Glomerular visceral epithelial cell (primary cell): Measurements from ENCODE around the gene MEF2C.
"Not testable (repeated sequence)": the region's sequence is repeated elsewhere in the genome, so short reads cannot be mapped to it uniquely, and the experiment has no call there.

Experiments used
- DNase-seq: peaks from one replicate; pipeline ENCODE4 v3.0.0-alpha.2; 2016; ENCODE audit errors: extremely low spot score

The MEF2C gene

DNA sequence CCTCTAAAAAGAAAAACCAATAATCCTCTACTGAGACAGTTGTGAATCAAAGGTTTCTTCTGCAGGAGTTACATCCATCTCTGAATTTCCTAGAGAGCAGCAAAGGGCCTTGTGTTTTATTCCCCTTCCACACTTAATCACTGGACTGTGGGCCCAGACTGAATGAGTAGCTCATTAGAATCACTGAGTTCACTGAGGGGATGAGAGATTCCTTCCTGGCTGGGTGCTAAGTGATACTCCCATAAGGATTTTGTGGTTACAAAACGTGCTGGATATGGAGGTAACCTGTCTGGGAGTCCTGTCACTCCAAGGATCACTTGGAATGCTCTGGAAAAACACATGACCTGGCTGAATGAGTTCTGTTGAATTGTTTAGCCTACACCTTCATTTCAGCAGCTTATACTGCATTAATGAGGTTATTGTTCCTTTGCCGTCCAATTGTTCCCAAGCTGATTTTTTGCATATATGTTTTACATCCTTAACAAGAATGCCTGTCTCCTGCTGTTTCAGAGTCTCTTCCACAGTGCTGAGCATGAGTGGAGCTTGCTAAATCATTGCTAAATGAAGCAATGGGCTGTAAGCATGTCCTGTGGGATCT is 82.9 kb downstream of the MEF2C start:
- DNase-seq = peak; percentile 67

DNA sequence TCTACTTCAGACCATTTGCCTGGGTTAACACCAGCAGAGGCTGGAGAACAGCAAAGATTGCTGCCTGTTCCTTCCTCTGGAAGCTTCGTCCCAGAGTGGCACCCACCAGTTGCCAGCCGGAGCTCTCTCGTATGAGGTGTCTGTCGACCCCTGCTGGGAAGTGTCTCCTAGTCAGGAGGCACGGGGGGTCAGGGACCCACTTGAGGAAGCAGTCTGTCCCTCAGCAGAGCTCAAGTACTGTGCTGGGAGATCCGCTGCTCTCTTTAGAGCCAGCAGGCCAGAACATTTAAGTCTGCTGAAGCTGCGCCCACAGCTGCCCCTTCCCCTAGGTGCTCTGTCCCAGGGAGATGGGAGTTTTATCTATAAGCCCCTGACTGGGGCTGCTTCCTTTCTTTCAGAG is 84.1 kb downstream of the MEF2C start:
- DNase-seq = not testable (repeated sequence)

DNA sequence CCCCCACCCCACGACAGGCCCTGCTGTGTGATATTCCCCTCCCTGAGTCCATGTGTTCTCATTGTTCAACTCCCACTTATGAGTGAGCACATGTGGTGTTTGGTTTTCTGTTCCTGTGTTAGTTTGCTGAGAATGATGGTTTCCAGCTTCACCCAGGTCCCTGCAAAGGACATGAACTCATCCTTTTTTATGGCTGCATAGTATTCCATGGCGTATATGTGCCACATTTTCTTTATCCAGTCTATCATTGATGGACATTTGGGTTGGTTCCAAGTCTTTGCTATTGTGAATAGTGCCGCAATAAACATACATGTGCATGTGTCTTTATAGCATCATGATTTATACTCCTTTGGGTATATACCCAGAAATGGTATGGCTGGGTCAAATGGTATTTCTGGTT is 89.2 kb downstream of the MEF2C start:
- DNase-seq = not testable (repeated sequence)

DNA sequence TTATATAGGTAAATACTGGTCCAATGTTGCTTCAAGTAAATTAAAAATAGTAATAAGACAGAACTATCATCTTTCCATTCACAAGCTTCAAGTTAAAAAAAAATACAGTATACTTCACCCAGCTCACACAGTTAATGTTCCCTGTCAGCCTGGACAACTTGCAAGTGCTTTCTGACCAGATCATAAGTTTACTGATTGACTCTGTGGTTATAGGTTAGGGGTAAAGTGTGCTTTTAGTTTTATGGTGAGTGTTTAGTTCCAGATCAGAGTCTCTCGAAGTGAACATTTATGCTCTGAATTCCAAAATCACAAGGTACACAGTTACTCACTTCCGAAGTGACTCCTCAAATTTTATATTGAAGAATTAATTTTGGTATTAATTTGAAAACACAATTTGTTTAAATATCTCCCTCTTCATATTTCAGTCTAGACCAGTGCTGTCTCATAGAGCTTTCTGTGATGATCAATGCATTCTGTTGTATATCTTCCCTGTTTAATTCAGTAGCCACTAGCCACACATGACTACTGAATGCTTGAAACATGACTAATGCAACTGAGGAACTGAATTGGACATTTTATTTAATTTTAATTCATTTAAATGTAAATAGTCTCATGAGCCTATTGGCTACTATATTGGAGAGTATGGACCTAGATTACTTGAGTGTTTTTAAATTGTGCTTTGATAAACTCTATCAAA is 90.7 kb downstream of the MEF2C start:
- DNase-seq = peak; percentile 57

DNA sequence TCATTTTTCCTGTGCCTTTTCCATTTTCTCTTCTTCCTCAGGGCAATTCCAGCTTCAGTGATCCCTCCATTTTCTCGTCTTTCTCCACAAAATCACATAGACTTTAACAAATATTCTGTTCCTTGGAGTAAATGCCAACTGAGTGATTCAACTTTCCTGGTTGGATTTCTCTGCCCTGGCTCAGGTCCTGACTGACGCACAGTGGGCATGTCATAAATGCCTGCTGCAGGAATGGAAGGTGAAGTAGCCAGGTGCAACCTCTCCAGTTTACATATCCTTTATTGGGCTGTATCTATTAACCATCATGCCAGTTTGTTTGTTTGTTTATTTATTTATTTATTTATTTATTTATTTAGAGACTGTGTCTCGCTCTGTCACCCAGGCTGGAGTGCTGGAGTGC is 95.1 kb downstream of the MEF2C start:
- DNase-seq = peak; percentile 55

DNA sequence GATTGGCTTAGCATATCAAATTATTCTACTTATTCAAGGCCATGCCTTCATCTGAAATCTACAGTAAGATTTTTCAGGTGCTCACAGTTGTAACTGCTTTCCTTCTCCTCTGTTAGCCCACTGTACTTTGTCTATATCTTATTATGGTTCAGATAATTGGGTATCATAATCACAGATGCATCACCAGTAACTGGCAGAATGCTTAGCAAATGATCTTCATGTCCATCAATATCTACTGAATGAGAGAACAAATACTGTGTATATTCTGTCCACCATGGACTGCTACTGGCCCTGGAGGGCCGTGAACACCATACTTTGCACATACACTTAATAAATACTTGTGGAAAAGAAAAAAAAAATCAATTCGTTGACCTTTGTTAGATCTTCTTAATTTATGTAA is 96.2 kb downstream of the MEF2C start:
- no peak for DNase-seq

DNA sequence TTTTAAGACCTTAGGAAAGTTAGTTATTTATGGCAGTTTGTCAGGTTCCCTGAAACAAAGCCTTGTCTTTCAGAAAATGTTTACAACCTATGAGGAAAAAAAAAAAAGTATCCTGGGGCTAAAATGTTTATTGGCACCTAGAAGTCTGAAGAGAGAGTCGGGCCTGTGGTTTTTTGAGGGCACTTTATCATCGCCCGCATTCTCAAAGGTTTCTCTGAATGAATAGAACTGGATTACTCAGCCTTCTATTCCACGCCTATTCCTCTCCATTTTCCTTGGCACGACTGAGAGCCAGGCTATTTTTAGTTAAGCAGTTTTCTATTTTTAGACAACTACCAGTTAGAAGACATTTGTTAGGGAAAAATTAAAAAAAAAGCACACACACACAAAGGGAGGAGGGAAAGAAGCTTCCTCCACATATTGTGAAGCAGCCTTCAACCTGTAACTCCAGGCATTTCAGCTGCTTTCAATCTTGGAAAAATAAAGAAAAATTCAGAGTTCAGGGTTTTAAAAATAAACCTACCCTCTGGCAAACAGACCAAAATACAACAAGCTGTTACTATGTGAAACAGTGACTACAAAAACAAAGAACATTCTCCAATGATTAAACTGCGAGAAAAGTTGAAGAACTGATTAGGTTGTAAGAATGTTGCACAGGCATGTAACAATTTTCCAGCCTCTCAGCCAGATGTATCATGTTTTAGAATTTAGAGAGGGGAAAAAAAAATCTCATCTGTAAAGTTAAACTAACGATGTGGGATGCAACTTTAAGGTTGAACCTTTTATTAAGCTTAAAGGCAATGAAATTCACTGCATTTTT is 97.0 kb downstream of the MEF2C start:
- peak; percentile 93 for DNase-seq

DNA sequence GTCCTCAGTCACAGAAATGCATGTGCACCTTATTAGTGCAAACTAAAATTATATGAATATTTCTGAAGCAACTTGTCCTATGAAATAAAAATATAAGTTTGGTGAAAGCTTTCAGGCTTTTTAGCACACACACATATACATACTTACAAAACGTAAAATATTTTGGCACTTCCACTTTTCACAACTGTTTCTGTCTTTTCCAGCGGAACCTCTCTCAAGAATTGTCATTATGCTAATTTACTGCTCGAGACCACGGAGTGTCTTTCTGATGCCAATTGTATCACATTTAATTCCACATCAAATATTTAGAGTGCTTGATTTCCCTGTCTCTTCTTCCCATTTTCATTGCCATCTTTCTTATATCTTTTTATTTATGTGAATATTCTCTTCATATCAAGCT is 100.4 kb downstream of the MEF2C start:
- DNase-seq = no peak

DNA sequence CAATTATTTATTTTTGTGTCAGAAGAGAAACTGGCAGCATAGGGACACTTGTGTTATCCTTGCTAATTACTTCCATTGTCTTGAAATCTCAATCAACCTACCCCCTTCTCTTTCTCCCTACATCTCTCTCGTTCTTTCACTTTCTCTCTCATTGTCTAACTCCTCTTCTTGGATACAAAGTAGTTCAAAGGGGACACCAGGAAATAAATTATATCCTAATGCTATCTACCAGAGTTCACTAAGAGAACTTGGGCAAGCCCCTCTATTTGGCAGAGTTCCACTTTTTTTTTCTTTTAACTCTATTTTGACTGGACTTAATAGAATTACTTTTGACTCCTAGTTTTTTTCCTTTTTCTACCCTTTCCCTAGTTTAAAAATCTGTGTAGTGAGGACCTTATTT is 102.2 kb downstream of the MEF2C start:
- no peak for DNase-seq

DNA sequence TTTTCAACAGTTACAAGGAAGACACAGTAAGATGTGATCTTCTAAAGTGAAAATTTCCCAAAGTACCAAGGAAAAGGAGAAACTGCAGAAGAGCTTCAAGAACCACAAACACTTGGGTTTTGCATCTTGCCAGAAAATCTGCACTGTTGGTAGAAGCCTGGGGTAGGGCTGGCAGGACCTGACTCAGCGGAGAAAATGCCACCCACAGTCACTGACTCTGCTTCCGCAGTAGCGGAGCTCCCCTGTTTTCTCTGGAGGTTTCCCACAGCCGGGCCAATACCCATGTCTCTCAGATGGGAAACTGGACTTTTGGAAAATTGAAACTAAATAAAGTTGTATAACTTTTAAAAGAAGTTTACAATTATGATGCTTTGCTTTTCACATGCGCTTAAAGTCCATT is 104.2 kb downstream of the MEF2C start:
- DNase-seq = no peak

DNA sequence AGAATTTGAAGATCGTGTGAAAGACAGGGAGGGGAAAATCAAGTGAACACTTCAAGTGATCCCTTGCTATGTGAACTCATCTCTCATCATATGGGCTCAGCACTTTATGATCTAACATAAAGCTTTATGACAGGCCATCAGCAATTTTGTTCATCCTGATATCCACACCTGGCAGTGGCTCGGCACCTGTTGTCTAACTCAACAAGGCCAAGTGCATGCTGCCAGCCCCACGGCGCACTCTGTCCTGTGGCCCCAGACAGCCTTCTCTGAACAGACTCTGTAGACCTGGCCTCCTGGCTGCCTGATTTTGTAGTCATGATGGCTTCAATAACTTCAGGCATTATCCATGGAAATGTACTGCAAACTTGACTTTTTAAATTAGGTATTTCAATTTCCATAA is 106.3 kb downstream of the MEF2C start:
- no peak for DNase-seq

DNA sequence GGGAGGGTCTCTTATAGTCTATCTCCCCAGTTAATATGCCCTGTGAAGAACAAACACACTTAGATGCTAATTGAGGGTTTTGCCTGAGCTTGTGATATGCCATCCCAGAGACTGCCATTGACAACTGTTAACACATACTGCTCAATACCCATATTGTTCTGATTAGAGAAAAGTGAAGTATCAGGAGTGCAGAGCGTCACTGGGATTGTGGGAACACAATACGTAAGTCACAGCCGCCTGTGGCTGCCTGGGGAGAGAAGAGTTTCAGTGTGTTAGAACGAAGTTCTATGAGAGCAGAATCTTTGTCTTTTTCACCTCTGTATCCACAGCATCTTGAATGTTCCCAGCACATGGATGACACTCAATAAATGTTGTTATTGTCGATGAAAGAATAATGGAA is 110.2 kb downstream of the MEF2C start:
- DNase-seq = no peak

DNA sequence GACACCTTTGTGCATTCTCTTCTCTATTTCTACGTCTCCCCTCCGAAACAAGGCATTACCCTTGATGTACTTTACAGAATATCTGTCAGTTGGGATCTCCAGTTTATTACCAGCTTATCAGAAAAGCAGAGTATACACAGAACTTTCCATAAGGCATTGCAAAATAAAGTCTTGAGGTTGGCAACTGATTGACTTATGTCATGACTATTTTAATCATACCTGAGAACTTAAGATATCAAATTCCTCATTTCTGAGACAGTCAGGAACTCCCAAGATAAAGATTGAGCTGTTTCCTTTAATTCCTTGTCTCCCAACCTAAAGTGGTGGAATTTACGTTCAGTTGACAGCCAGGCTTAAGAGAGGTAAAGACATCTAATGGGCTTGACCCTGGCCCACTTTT is 110.9 kb downstream of the MEF2C start:
- DNase-seq = no peak

DNA sequence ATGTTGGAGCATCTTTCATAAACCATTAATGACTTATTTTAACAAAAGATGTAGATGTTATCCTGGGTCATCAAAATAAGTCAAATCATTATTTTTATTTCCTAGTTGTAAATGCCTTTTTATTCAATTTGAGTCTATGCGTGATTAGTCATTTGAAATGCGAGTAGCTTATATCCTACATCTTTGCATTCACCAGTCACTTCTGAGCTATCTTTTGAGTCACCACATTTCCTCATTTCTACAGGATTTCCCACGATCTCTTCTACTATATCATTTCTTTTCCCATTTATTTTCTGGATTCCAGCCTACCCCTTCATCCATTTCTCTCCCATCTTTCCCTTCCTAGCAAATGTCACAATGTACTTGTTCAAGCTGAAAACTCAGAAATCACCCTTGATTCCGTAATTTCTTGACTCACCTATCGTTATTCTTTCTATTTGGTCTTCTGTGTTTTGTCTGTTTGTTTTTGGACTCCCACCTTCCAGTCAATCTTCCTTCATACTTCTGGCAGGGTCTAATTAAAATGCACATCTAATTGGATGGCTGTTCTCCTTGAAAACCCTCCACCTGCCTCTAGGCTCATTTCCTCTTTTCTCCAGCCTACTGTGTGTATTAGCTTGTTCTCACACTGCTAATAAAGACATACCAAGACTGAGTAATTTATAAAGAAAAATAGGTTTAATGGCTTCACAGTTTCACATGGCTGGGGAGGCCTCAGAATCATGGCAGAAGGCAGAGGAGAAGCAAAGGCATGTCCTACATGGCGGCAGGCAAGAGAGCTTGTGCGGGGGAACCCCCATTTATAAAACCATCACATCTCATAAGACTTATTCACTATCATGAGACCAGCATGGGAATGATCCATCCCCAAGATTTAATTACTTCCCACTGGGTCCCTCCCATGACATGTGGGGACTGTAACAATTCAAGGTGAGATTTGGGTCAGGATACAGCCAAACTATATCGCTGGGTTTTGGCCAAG is 112.4 kb downstream of the MEF2C start:
- DNase-seq = no peak

DNA sequence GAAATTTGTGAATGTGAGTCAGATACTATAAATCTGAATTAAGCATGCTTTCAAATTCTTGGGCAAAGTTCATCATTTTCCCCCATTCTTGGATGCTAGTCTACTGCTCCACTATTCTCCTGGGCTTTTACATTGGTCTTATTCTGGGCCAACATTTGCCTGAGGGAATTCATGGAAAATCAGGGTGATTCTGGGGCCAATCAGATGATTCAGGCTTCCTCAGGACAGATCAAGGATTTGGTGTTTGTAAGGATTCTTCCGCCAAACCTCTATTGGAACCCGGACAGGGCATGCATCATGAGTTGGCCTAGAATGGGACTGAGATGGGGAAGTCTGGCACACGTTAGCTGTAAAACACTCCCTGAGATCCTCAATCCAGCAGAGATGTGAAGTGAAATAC is 113.8 kb downstream of the MEF2C start:
- no peak for DNase-seq

DNA sequence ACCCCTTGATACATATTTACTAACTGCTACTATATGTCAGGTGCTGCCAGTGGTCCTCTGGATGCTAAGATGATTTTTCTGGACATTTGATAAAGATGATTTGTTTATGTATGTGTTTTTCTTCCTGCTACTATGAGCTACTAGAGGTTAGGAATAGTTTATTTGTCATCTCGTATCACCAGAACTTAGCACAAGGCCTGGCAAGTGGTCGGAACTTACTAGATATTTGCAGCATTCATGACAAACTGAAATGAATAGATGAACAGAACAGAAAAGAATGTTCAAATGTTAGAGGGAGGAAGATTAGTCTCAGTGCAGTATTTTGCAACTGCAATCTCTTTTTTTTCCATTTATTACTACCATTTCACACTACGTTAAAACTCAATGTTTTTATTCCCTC is 114.6 kb downstream of the MEF2C start:
- no peak for DNase-seq

DNA sequence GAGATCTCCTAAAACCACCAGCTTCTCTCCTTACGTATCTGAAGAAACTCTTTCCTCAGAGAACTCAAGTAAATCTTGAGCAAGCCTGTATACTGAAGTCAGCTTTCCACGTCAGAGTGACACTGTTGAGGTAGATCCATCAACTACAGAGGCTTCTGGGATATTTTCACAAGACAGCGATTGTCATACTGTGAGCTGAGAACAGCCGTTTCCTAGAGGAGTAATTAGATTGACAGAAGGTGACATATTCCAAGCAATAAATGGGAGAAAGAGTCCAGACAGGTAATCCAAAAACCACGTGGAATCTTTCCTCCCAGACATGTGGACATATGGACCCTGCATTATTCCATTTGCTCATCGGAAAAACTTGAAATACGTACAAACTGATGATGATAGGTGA is 117.2 kb downstream of the MEF2C start:
- DNase-seq = no peak

DNA sequence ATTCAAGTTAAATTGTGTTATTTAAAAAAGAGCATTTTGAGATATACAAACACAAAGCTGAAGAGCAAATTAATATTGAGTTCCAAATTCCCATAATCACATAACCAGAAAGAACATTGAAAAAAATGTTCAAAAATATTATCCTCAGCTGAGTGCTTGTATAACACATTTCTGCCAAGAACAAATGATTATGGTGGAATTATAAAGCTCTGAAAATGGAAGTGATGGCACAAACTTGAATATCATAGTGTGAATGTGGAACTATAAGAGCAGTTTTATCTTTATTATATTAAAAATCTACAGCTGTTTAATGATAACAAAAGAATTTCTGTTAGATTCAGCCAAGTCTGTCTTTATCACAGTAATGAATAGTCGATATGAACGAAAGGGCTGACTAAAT is 117.8 kb downstream of the MEF2C start:
- no peak for DNase-seq

DNA sequence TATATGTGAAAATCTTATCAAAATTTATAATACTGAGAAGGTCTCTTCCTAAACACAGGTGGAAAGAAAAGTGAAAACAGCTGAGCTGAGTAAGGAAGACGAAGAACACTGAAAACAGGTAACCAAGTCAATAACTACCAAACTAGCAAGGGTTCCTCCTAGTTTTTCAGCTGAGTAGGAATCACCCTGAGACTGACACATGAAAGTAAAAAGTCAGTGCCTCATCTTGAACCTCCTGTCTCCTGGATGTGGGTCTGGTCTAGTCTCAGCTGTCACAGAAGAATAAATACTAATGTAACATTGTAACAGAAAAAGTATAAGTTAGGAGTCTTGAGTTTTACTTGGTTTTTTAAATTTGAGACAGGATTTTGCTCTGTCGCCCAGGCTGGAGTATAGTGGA is 121.0 kb downstream of the MEF2C start:
- DNase-seq = no peak

DNA sequence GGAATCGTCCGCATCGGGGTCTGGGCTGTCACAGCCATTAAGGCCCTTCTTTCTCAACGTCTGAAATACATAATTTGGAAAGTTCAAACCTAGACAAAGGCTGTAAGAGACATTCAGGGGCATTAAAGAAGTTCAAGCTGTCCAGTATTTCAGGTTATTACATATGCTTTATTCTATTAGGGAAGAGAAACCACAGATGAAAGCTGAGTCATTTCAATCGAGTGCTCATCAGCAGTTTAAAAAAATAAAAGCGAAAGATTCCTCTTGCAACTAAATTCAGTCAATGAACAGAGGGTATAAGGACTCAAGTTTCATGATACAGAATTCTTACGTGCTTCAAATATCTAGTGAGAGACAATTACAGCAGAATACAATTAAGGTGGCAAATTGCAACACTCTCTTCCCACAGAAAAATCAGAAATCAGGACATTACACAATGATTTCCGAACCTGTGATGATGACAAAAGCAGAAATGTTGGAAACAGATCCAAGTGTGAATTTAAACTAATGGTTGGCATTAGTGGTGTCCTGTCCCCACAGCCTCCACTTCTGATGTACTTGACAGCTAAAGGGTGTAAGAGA is 121.6 kb downstream of the MEF2C start:
- DNase-seq = no peak

DNA sequence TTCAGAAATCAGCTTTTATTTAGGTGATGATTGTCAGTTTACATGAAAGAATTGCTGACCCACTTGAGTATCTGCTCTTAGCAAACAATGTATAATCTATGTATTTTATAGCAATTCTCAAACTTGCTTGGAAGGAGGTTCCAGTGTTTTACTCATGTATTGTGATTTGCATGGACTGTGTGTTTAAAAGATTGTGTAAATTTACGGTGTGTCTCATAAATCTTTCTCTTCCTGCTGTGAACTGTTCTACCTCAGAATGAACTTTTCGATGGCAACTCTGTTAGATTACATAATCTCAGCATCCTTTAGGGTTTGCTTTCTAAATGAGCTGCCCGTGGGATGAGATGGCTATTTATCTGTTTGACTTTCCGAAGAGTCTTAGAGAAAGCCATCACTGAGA is 122.5 kb downstream of the MEF2C start:
- no peak for DNase-seq

DNA sequence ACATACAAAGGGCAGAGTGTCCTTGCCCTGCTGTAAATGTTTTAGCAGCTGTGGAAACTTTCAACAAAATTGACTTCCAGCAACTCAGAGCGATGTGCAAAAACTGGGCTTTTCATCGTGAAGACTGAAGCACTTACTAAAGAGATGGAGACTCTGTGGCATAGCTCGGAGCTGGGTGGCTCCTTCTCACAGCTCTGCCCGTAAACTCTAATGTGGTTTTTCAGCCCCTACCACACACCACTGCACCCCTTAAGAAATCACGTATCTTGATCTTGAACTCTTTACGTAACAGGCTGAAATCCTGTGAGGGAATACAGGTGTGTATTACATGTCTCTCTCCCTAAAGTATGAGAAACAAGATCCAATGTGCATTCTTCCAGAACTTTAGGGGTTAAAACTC is 124.4 kb downstream of the MEF2C start:
- no peak for DNase-seq
